RWPE1 (cell line): Measurements from ENCODE around the gene DBNDD2.
A peak's percentile ranks its signal among the peaks of the same experiment; 100 is the strongest.

Source experiments
- CTCF ChIA-PET: fragments of 350-600 bp; sonication (Branson Sonifier 250); formaldehyde crosslinking; extraction: SDS; loops from one replicate; lab custom pipeline; 2021; lab: Yijun Ruan, JAX
- POLR2A ChIA-PET: fragments of 400-600 bp; formaldehyde crosslinking; extraction: SDS; loops from one replicate; lab custom pipeline; 2020; ENCODE audit warnings: antibody characterized with exemption; ENCODE audit not compliant: low non-redundant PET; lab: Yijun Ruan, JAX
- DNase-seq: peaks from one replicate; pipeline ENCODE4 v3.0.0; 2012; ENCODE audit warnings: low spot score
- H3K27ac ChIP-seq: fragments of 450-650 bp; 2 replicates; pipeline ENCODE4 v1.5.1; 2017
- CTCF ChIP-seq: fragments of 450-650 bp; conservative IDR thresholded peaks from 2 replicates; pipeline ENCODE4 v1.5.1; 2017; ENCODE audit warnings: low read depth, mild to moderate bottlenecking

The DBNDD2 gene

GRCh38 chr20:45433976-45434375, 25.9 kb downstream of the DBNDD2 start:
- DNase-seq: no peak
- no peak for TF ChIP-seq CTCF
- CTCF ChIA-PET: interaction anchor here (0.6 to 1.2 kb wide), 2 partner anchors 36 to 122 kb away, joined by 3 to 4 read pairs; no protein-coding TSS in a partner anchor
- POLR2A ChIA-PET: no interaction called here
- H3K27ac ChIP-seq: no peak overlapping the region

GRCh38 chr20:45436732-45437485, 28.8 kb downstream of the DBNDD2 start:
- POLR2A ChIA-PET: interaction anchor here (1.1 to 1.2 kb wide), 2 partner anchors 74 to 92 kb away, joined by 3 read pairs; partner anchors contain the start of gene SYS1
- TF ChIP-seq CTCF: peak; percentile 99
- CTCF ChIA-PET: interaction anchor here (0.5 to 2.8 kb wide), 53 partner anchors 9 to 1800 kb away, joined by 3 to 82 read pairs (median 4); partner anchors contain the start of genes DBNDD2, PIGT, SYS1 and WFDC10A
- peak; percentile 97 for DNase-seq
- H3K27ac ChIP-seq: peak overlapping the region; percentile 51

GRCh38 chr20:45440424-45440823, 32.3 kb downstream of the DBNDD2 start:
- no peak for DNase-seq
- ChIA-PET CTCF (interaction anchor here (0.7 to 1.9 kb wide), 2 partner anchors 67 to 129 kb away, joined by 3 to 9 read pairs; no protein-coding TSS in a partner anchor), POLR2A (interaction anchor here (0.6 kb wide), 1 partner anchor 121 kb away, joined by 3 read pairs; no protein-coding TSS in a partner anchor)
- H3K27ac ChIP-seq: no peak overlapping the region
- no peak for TF ChIP-seq CTCF

GRCh38 chr20:45440891-45441685, 33.0 kb downstream of the DBNDD2 start:
- ChIA-PET CTCF (interaction anchor here (0.7 to 1.9 kb wide), 2 partner anchors 67 to 129 kb away, joined by 3 to 9 read pairs; no protein-coding TSS in a partner anchor), POLR2A (no interaction called here)
- no peak overlapping the region for H3K27ac ChIP-seq
- TF ChIP-seq CTCF: no peak
- DNase-seq: no peak

- POLR2A ChIA-PET: no interaction called here
Measured at GRCh38 chr20:45441746-45442145, 33.7 kb downstream of the DBNDD2 start.

More at GRCh38 chr20:45441746-45442145, 33.7 kb downstream of the DBNDD2 start:
- H3K27ac ChIP-seq: no peak overlapping the region
- no peak for DNase-seq
- CTCF ChIA-PET: interaction anchor here (0.6 kb wide), 1 partner anchor 39 kb away, joined by 3 read pairs; no protein-coding TSS in a partner anchor
- TF ChIP-seq CTCF: no peak
